PC-3 (cell line): ENCODE measurements around the gene PEAK3. TPM values are rescaled to one million over a fixed set of nuclear protein-coding genes. Genes with fewer than 3 reads are reported as not detected.

Experiments used
- ATAC-seq: fragments of 200-7000 bp; cut with Tn5 transposase; 2 replicates; pipeline ENCODE4 v1.9.1; 2020; ENCODE audit warnings: mild to moderate bottlenecking, moderate library complexity
- BruUV-seq: library from RNA; stranded (reverse); fragments of 400-500 nt; replicated peaks from 2 replicates; lab custom pipeline; 2021; lab: Mats Ljungman, UMichigan
- CTCF ChIA-PET: fragments of 300-600 bp; sonication (Branson Sonifier 250); formaldehyde crosslinking; loops from one replicate; lab custom pipeline; 2022; ENCODE audit warnings: antibody characterized with exemption; lab: Charles Lee
- POLR2A ChIA-PET: fragments of 300-600 bp; sonication (Branson Sonifier 250); formaldehyde crosslinking; loops from one replicate; lab custom pipeline; 2022; ENCODE audit warnings: antibody characterized with exemption; ENCODE audit not compliant: unreplicated experiment; lab: Charles Lee
- DNase-seq: peaks from one replicate; pipeline ENCODE4 v3.0.0-alpha.2; 2015
- H2AFZ ChIP-seq: fragments of 300-600 bp; sonication (generic); 2 replicates; pipeline ENCODE4 v1.6.0; 2016; ENCODE audit warnings: antibody characterized with exemption, low read length
- H3F3A ChIP-seq: fragments of 300-600 bp; sonication (generic); one replicate; pipeline ENCODE4 v1.6.0; 2017; ENCODE audit warnings: antibody characterized with exemption, low read length, control low read depth, mild to moderate bottlenecking; ENCODE audit not compliant: unreplicated experiment
- H3K27ac ChIP-seq: fragments of 300-600 bp; sonication (generic); 2 replicates; pipeline ENCODE4 v1.5.1; 2016; ENCODE audit warnings: mild to moderate bottlenecking, low read length
- H3K27me3 ChIP-seq: fragments of 300-600 bp; sonication (generic); 2 replicates; pipeline ENCODE4 v1.6.1; 2016; ENCODE audit warnings: low read length, mixed read lengths
- H3K36me3 ChIP-seq: fragments of 300-600 bp; sonication (generic); 2 replicates; pipeline ENCODE4 v1.6.1; 2016; ENCODE audit warnings: low read depth, mixed run types, low read length, mixed read lengths
- H3K4me1 ChIP-seq: fragments of 300-600 bp; sonication (generic); 2 replicates; pipeline ENCODE4 v1.5.1; 2016; ENCODE audit warnings: low read length; ENCODE audit not compliant: insufficient read depth
- H3K4me2 ChIP-seq: fragments of 300-600 bp; sonication (generic); 2 replicates; pipeline ENCODE4 v1.6.0; 2016; ENCODE audit warnings: low read length
- H3K4me3 ChIP-seq: fragments of 300-600 bp; sonication (generic); 2 replicates; pipeline ENCODE4 v1.5.1; 2016; ENCODE audit warnings: mild to moderate bottlenecking, low read length, mixed read lengths
- H3K79me2 ChIP-seq: fragments of 300-600 bp; sonication (generic); 2 replicates; pipeline ENCODE4 v1.6.1; 2017; ENCODE audit warnings: low read length, mixed read lengths
- H3K9ac ChIP-seq: fragments of 300-600 bp; sonication (generic); 2 replicates; pipeline ENCODE4 v1.6.0; 2016; ENCODE audit warnings: mild to moderate bottlenecking, low read length
- H3K9me2 ChIP-seq: fragments of 300-600 bp; sonication (generic); replicated peaks from 2 replicates; pipeline ENCODE4 v1.6.1; 2016; ENCODE audit warnings: mixed run types, low read length, mixed read lengths
- H3K9me3 ChIP-seq: fragments of 300-600 bp; sonication (generic); 2 replicates; pipeline ENCODE4 v1.6.1; 2016; ENCODE audit warnings: low read length, mixed read lengths
- H4K20me1 ChIP-seq: fragments of 300-600 bp; sonication (generic); 2 replicates; pipeline ENCODE4 v1.6.1; 2016; ENCODE audit warnings: low read length, mixed read lengths
- EZH2 ChIP-seq: fragments of 300-600 bp; sonication (generic); IDR thresholded peaks from one replicate; pipeline ENCODE4 v1.6.1; 2017; ENCODE audit warnings: antibody characterized with exemption, mild to moderate bottlenecking, low read length; ENCODE audit not compliant: unreplicated experiment
- EZH2phosphoT487 ChIP-seq: fragments of 300-600 bp; sonication (generic); IDR thresholded peaks from 2 replicates; pipeline ENCODE4 v1.6.1; 2018; ENCODE audit warnings: mild to moderate bottlenecking, antibody characterized with exemption, low read length, borderline replicate concordance
- intact Hi-C: fragments of 100-400 bp; cut with micrococcal nuclease; formaldehyde crosslinking; loops from 2 replicates; pipeline ENCODE4 v1.9.0; 2023
- total RNA-seq: library from RNA; depleted of rRNA; stranded (reverse); fragments of >200 nt; gene quantifications from 2 replicates; pipeline ENCODE4 v1.2.3, GENCODE V29; 2014
- TF ChIP-seq, protein P1 (sequence below): fragments of 300-600 bp; sonication (generic); conservative IDR thresholded peaks from 2 replicates; pipeline ENCODE4 v1.5.1; 2017; ENCODE audit warnings: antibody characterized with exemption, low read depth, mild to moderate bottlenecking, low read length

The PEAK3 gene
- total RNA-seq, 1 experiment from 2014 or later, result not detected

DNA sequence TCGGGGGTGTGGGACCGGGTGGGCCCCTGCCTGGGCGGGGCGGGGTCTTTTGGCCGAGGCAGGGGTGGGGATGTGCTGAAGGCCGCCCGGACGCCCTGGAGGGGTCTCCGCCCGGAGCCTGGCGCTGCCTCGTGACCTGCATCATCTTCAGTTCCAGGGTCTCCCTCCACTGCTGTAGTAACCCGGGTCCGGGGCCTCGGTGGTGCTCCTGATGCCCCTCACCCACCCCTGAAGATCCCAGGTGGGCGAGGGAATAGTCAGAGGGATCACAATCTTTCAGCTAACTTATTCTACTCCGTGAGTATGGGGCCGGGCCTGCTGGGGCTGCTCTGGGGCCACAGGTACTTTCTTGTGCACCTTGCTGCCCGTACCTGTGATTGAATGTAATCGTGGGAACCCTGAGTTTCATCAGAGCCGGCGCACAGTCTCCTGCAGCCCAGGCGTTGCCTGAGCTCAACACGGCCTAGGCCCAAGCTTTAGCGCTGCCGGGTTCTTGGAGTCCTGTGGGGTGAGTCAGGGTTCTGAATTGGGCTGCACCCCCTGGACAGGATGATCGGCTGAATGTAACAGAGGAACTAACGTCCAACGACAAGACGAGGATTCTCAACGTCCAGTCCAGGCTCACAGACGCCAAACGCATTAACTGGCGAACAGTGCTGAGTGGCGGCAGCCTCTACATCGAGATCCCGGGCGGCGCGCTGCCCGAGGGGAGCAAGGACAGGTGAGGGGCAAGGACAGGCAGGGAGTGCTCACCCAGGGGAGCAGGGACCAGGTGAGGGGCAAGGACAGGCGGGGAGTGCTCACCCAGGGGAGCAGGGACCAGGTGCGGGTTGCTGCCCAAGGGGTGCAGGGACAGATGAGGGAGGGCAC is 10.5 kb downstream of the PEAK3 start:
- H3K9ac ChIP-seq, result peak overlapping the region; percentile 93
- no TSS peak for BruUV-seq
- peak overlapping the region; percentile 93 for H3K4me2 ChIP-seq
- H3K4me1 ChIP-seq, result peaks cover 21% of the 10 kb centered on the region
- H3F3A ChIP-seq, result no peaks in the 10 kb centered on the region
- H3K4me3 ChIP-seq, result peak overlapping the region; percentile 99
- no peaks in the 10 kb centered on the region for H3K9me3 ChIP-seq
- H3K36me3 ChIP-seq, result peaks cover 10% of the 10 kb centered on the region; the same call in 1 of the 2 replicates
- POLR2A ChIA-PET, result no interaction called here
- no peaks in the 10 kb centered on the region for H3K9me2 ChIP-seq
- ATAC-seq, result peak; percentile 7; the same call in 1 of the 2 replicates
- peak; percentile 44 for DNase-seq
- CTCF ChIA-PET, result no interaction called here
- H3K27ac ChIP-seq, result peak overlapping the region; percentile 56
- H3K27me3 ChIP-seq, result no peaks in the 10 kb centered on the region
- peaks cover 36% of the 10 kb centered on the region for H4K20me1 ChIP-seq
- no peak overlapping the region for H2AFZ ChIP-seq
- TF ChIP-seq, protein P1, sequence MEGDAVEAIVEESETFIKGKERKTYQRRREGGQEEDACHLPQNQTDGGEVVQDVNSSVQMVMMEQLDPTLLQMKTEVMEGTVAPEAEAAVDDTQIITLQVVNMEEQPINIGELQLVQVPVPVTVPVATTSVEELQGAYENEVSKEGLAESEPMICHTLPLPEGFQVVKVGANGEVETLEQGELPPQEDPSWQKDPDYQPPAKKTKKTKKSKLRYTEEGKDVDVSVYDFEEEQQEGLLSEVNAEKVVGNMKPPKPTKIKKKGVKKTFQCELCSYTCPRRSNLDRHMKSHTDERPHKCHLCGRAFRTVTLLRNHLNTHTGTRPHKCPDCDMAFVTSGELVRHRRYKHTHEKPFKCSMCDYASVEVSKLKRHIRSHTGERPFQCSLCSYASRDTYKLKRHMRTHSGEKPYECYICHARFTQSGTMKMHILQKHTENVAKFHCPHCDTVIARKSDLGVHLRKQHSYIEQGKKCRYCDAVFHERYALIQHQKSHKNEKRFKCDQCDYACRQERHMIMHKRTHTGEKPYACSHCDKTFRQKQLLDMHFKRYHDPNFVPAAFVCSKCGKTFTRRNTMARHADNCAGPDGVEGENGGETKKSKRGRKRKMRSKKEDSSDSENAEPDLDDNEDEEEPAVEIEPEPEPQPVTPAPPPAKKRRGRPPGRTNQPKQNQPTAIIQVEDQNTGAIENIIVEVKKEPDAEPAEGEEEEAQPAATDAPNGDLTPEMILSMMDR, result no peak
- TF ChIP-seq EZH2phosphoT487 (no peak), EZH2 (no peak)
- H3K79me2 ChIP-seq, result peaks cover 50% of the 10 kb centered on the region
- intact Hi-C loops, result loop anchor here (5.0 kb wide), 1 partner anchor 104 kb away; no protein-coding TSS in a partner anchor

DNA sequence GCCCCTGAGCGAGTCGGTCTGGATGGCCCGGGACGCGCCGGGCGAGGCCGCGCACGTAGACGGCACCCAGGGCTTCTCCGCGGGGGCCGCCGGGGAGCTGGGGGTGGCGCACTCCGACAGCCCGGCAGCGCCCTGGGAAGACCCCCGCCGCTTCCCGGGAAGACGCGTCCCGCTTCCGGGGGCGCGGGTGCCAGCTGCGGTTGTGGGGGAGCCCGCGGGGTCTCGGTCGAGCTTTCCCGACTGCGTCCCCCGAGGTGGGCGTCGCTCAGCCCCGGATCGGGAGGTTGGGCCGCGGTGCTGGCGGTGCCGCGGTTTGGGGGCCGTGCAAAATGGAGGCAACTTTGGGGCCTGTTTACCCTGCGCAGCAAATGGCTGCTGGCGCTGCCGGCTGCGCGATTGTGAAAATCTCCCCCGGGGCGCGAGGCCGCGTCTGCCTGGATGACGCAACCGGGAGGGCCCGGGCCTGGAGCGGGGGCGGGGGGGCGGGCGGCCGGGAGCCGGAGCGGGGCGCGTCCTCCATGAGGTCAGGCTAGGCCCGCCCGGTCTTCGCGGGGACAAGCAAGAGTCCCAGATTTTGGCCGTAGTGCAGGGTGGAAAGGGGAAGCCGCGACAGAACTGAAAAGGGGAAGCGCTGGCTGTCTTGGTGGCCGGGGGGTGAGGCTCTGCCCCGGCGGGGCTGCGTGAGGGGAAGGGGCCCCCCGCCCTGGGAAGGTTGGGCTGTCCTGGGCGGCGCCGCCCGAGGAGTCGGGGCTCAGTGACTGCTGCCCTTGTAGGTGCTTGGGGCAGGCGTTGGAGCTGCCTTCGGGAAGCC is 11.3 kb downstream of the PEAK3 start:
- no peak overlapping the region for H2AFZ ChIP-seq
- no peaks in the 10 kb centered on the region for H3K27me3 ChIP-seq
- intact Hi-C loops, result loop anchor here (5.0 kb wide), 1 partner anchor 103 kb away; no protein-coding TSS in a partner anchor
- CTCF ChIA-PET, result no interaction called here
- H3K9me3 ChIP-seq, result no peaks in the 10 kb centered on the region
- DNase-seq, result peak; percentile 59
- H4K20me1 ChIP-seq, result peaks cover 36% of the 10 kb centered on the region
- no peaks in the 10 kb centered on the region for H3K9me2 ChIP-seq
- POLR2A ChIA-PET, result no interaction called here
- H3K79me2 ChIP-seq, result peaks cover 50% of the 10 kb centered on the region
- TF ChIP-seq EZH2phosphoT487, result no peak
- TF ChIP-seq EZH2, result no peak
- TF ChIP-seq, protein P1, result no peak
- BruUV-seq, result no TSS peak
- peak overlapping the region; percentile 93 for H3K9ac ChIP-seq
- H3K27ac ChIP-seq, result peak overlapping the region; percentile 61
- H3K4me3 ChIP-seq, result peak overlapping the region; percentile 99
- peaks cover 10% of the 10 kb centered on the region; the same call in 1 of the 2 replicates for H3K36me3 ChIP-seq
- peaks cover 21% of the 10 kb centered on the region for H3K4me1 ChIP-seq
- peak overlapping the region; percentile 93 for H3K4me2 ChIP-seq
- H3F3A ChIP-seq, result no peaks in the 10 kb centered on the region
- peak; percentile 8; the same call in 1 of the 2 replicates for ATAC-seq
